ENCODE results near the gene NAT16.
A peak's percentile ranks its signal among the peaks of the same experiment; 100 is the strongest.

NAT16 gene

DNA sequence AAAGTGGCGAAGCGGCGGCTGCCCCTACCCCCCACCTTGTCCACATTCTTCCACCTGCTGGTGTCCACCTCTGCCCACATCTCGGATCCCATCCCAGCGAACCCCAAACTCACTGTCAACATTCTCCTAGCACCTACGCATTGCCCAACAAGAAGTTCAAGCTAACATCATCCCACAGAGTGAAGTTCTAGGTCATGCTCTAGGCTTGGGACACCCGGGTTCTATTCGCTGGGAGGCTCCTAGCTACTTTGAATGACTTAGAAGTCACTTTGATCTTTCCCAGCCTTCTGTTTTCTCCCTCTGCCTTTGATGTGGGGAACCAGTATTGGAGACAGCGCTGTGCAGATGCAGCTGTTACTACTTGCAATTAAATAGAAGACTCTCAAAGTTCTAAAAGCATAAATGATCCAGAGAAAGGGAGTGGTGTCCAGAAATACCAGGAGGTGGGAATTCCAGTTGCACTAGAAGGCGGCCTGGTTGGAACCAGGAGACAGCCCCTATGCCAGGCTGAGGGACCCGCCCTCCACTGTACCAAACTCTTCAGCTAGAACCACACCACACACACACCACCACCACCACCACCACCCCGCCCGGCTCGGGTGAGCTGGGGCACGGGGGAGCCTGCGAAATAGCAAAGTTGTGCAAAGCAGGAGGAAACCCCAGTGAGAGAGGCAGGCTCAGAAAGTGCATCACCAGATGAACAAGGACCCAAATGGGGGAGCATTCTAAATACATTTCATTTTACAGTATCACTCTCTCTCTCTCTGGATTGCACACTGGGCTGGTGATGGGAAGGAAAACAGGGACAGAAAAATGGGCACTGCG is 9.3 kb downstream of the NAT16 start:
- DNase-seq = no peak

GRCh38 chr7:101169838-101170551 is 10.1 kb downstream of the NAT16 start:
- DNase-seq = peak; percentile 75

- DNase-seq = no peak
Observed at GRCh38 chr7:101169110-101169837, 10.8 kb downstream of the NAT16 start.

DNA sequence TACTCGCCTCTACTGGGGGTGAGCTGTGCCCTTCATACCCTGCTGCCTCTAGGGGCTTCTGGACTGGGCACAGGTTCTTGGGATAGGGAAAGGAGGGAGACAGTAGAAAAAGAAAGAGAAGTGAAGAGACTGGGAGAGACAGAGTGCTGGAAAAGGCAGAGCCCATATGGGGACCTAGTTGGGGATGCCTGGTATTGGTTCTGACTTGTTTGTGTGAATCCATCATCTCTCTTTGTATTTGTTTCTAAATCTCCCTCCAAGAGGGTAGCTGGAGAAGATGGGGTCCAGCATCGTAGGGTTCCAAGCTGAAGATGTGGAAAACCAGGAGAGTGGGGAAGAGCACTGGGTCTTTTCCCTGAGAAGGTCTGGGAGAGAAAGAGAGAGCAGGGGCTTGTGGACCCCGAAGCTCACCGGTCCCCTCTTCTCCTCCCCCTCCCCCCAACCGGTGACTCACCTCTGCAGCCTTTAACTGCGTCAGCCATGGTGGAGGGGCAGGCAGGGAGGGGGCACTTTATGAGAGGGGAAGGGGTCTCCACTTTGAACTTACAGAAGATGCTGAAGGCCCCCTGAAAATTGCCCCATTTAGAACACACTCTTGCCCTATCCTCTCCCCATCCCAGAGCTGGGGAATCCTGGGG is 11.6 kb downstream of the NAT16 start:
- DNase-seq = no peak

DNA sequence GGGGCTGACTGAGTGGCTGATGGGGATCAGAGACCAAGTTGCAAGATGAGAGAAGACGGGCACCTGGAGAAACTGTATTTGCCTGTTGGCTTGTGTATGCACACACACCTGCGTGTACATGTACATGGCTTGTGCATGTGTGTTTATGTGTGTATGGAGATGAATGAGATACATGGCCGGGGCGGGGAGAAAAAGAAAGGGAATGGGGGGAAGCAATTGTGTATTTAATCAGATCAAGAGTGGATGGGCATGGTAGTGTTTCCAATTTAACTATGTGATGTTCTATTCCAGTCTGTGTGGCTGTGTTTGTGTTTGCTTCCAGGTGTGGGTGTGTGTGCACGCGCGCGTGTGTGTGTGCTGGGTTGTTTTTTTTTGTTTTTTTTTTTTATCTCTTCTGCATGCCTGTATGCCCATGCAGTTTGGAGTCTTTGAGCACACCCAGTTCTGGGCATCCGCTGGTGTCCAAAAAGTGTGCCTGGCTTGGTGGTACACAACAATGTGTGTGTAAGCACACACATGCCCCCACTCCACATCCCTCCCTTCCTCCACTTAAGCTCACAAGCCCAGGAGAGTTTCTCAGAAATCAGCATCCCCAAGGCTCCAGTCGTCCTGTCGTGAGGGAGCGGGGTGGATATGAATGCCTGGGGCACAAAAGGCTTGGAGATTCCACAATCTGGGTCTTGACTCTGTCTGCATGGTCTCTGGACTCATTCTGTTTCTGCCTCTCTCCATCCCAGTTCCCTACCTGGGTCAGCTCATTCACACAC is 12.3 kb downstream of the NAT16 start:
- no peak for DNase-seq

DNA sequence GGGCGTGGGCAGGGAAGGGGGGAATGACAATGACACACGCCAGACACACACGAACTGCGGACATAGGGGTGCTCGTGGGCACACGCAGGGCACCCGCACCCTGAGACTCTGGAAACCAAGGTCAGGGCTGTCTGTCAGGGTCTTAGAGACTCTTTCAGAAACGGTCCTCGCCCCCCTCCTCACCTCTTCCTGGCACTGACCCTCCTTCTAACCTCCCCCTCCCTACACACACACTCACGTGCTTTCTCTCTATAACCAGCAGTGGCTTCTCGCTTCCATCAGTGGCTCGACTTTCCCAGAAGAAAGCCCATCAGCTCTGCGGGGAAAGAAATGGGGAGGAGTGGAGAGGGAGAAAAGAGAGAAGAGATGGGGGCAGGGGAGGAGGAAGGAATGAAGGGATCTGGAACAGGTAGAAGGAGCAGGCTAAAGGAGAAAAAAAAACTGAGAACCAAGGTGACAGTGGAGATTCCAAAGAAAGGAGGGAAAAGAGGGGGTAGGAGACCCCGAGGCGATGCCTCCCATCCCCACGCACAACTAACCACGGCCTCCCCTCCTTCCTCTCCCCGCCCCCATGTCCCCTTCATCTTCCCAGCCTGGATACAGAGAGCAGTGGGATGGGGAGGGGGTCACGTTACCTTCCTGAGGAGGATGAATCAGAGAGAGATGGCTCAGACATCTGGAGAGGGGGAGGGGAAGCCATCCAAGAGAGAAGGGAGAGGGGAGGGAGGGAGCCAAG is 13.0 kb downstream of the NAT16 start:
- no peak for DNase-seq

DNA sequence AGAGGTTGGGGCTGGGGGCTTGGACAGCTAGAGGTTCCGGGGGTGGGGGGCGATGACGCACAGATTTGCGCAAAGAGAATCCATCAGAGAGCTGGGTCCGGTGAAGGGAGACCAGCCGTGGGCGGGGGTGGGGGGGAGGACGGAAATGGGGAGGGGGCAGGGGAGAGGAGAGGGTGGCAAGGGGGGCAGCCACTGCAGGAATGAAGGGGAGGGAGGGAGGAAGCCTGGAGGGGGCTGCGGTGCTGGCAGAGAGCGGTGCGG is 13.5 kb downstream of the NAT16 start:
- DNase-seq = no peak

GRCh38 chr7:101165958-101166647 is 14.0 kb downstream of the NAT16 start:
- no peak for DNase-seq

DNA sequence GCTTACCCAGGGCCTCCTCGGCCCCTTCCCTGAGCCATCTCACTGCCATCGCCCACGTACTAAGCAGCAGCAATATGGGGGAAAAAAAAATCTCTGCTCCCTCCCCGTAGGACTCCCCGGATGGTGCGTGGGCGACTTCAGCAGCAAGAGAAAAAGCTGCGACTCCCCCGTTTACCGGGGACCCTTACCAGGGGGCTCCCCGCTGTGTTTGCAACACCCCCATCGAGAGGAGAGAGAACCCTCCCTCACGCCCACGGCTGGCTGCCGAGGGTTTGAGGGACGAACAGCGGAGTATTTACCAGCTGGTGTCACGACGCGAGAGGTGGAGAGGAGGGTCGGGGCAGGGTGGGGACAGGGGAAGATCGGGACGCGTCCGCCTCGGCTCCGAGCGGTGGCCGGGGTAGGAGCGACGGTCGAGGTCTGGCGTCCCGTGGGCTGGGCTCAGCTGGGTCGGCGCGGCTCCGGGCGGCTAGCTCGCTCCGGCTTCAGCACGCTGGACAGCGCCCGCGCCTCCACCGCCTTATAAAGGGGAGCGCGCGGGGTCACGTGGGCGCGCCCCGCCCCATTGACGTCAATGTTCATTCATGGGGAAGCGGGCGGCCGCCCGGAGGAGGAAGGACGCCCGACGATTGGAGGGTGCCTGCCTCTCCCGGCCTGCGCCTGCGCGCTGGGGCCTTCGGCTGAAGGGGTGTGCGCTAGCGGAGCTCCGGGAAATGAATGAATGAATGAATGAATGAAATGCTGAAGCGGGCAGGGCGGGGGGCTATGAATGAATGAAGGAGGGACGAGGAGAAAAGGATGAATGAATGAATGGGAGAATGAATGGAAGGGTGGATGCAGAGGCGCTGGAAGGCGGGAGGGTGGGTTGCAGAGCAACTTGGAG is 14.8 kb downstream of the NAT16 start, which contains the start of gene VGF:
VGF (minus strand) TSS at position 495 of the 883 bp plus-strand sequence. CDS start 726 bp downstream, outside the sequence.
- DNase-seq = peak; percentile 95

DNA sequence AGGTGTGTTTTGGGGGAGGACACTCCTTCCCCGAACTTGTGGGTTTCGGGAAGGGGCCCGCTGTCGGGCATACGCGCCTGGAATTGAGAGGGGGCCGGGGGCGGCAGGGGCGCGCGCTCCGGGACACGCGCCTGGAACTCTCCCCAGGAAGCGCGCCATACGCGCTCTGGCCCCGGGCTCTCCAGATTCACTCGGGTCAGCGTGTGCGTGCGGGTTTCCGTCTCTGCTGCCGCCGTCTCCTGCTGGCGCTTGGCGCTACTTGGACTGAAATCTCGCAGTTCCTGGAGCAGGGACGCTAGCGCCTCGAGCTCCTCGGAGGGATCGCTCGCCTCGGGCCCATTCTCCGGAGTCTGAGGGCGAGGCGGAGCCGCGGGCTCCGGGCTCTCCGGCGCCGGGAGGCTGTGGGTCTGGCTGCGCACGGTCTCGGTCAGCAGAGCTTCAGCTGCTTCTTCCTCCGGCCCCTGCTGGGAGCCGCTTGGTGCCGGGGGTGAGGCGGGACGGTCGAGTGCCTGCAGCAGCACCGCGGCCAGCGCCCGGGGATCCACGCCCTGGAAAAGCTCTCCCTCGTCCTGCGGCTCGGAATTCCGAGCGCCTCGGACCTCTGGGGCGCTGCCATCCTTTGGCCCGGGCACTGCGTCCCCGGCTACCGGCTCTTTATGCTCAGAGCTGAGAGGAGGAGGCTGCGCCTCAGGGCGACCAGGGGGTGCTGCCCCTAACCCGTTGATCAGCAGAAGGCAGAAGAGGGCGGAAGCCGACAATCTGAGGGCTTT is 15.8 kb downstream of the NAT16 start:
- DNase-seq = no peak

- no peak for DNase-seq
Observed at GRCh38 chr7:101163279-101164070, 16.6 kb downstream of the NAT16 start.

- DNase-seq = no peak
Observed at GRCh38 chr7:101162551-101163278, 17.4 kb downstream of the NAT16 start.

- DNase-seq = no peak
Observed at GRCh38 chr7:101161692-101162471, 18.2 kb downstream of the NAT16 start.

DNA sequence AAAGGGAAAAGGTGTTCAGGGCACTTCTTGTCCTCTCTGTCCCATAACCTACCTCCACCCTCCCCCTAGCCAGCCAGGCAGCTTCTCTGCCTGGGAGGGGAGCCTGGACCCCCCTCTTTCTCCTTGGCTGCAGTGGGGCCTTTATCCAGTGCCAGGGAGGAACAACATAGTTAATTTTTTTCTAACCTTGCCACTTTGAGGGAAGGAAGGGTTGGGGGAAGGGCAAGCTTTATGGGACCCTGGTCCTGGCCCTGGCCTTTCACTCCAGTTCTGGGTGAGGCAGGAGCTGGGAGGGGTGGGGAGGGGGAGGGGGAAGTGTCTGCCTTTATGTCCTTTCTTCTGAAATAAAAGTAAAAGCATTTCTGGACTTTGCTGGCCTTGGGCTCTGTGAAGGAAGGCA is 19.2 kb downstream of the NAT16 start:
- no peak for DNase-seq

- DNase-seq = no peak
Observed at GRCh38 chr7:101159696-101160674, 20.1 kb downstream of the NAT16 start.
